HEK293 (cell line): ENCODE data around the gene FRMD8.
A peak's percentile ranks its signal among the peaks of the same experiment; 100 is the strongest.

Experiments
- CTCF ChIA-PET: fragments of 350-600 bp; formaldehyde crosslinking; extraction: SDS; loops from one replicate; lab custom pipeline; 2021; ENCODE audit warnings: antibody characterized with exemption; lab: Yijun Ruan, JAX
- POLR2A ChIA-PET: fragments of 300-600 bp; formaldehyde crosslinking; extraction: SDS; loops from one replicate; lab custom pipeline; 2020; ENCODE audit warnings: antibody characterized with exemption, inconsistent platforms; lab: Yijun Ruan, JAX
- H3K27ac ChIP-seq: fragments of 200-500 bp; sonication (Bioruptor generic); 2 replicates; pipeline ENCODE4 v1.5.1; 2014; ENCODE audit warnings: low read depth, low read length, control low read depth, inconsistent platforms; ENCODE audit errors: extremely low read depth
- H3K36me3 ChIP-seq, 2 experiments: fragments of 200-500 bp in 1 of 2; sonication (Bioruptor generic) in 1 of 2; 1 replicate in 1 of 2; 2 replicates in 1 of 2; pipeline ENCODE4 v1.5.1; 2014 to 2017; ENCODE audit warnings: inconsistent platforms in 2 of 2, low read length in 2 of 2; ENCODE audit not compliant: control insufficient read depth in 2 of 2, insufficient read depth in 1 of 2
- H3K4me1 ChIP-seq: fragments of 200-500 bp; sonication (Bioruptor generic); 2 replicates; pipeline ENCODE4 v1.5.1; 2014; ENCODE audit warnings: mild to moderate bottlenecking, low read length, inconsistent platforms; ENCODE audit not compliant: control insufficient read depth, insufficient read depth
- H3K4me3 ChIP-seq: 2 replicates; pipeline ENCODE4 v1.5.1; 2011; ENCODE audit warnings: low read depth, mild to moderate bottlenecking, control low read depth, low read length, moderate library complexity
- H3K9me3 ChIP-seq: fragments of 200-500 bp; sonication (Bioruptor generic); 2 replicates; pipeline ENCODE4 v1.5.1; 2014; ENCODE audit warnings: low read depth, low read length, inconsistent platforms; ENCODE audit not compliant: control insufficient read depth, insufficient read depth
- FEZF1 ChIP-seq: fragments of 450-650 bp; formaldehyde crosslinking; IDR thresholded peaks from 2 replicates; pipeline ENCODE4 v1.5.1; 2016; ENCODE audit warnings: missing biosample characterization, missing genetic modification characterization
- GLIS1 ChIP-seq: fragments of 450-650 bp; formaldehyde crosslinking; IDR thresholded peaks from 2 replicates; pipeline ENCODE4 v1.5.1; 2016; ENCODE audit warnings: missing biosample characterization, missing genetic modification characterization
- GLIS2 ChIP-seq: fragments of 450-650 bp; formaldehyde crosslinking; IDR thresholded peaks from 2 replicates; pipeline ENCODE4 v1.5.1; 2016; ENCODE audit warnings: missing biosample characterization, missing genetic modification characterization
- HOXC10 ChIP-seq: sonication (generic); formaldehyde crosslinking; IDR thresholded peaks from 2 replicates; pipeline ENCODE4 v1.8.1; 2023; ENCODE audit warnings: mild to moderate bottlenecking, missing genetic modification reagents
- KLF1 ChIP-seq: fragments of 450-650 bp; formaldehyde crosslinking; IDR thresholded peaks from 2 replicates; pipeline ENCODE4 v1.5.1; 2016; ENCODE audit warnings: missing biosample characterization, missing genetic modification characterization
- KLF16 ChIP-seq: fragments of 450-650 bp; formaldehyde crosslinking; IDR thresholded peaks from 2 replicates; pipeline ENCODE4 v1.5.1; 2017; ENCODE audit warnings: missing biosample characterization, missing genetic modification characterization
- KLF8 ChIP-seq: fragments of 450-650 bp; formaldehyde crosslinking; IDR thresholded peaks from 2 replicates; pipeline ENCODE4 v1.5.1; 2016; ENCODE audit warnings: missing biosample characterization, missing genetic modification characterization
- KLF9 ChIP-seq: fragments of 450-650 bp; formaldehyde crosslinking; IDR thresholded peaks from 2 replicates; pipeline ENCODE4 v1.5.1; 2016; ENCODE audit warnings: missing biosample characterization, missing genetic modification characterization, low read depth
- MYNN ChIP-seq: fragments of 450-650 bp; formaldehyde crosslinking; IDR thresholded peaks from 2 replicates; pipeline ENCODE4 v1.5.1; 2016; ENCODE audit warnings: missing biosample characterization, missing genetic modification characterization, borderline replicate concordance
- SCRT2 ChIP-seq: fragments of 450-650 bp; formaldehyde crosslinking; IDR thresholded peaks from 2 replicates; pipeline ENCODE4 v1.5.1; 2016; ENCODE audit warnings: missing biosample characterization, missing genetic modification characterization
- SP2 ChIP-seq: fragments of 450-650 bp; formaldehyde crosslinking; IDR thresholded peaks from 2 replicates; pipeline ENCODE4 v1.5.1; 2016; ENCODE audit warnings: missing biosample characterization, missing genetic modification characterization
- SP3 ChIP-seq: fragments of 450-650 bp; formaldehyde crosslinking; IDR thresholded peaks from 2 replicates; pipeline ENCODE4 v1.5.1; 2016; ENCODE audit warnings: missing biosample characterization, missing genetic modification characterization
- ZBTB48 ChIP-seq: fragments of 450-650 bp; formaldehyde crosslinking; IDR thresholded peaks from 2 replicates; pipeline ENCODE4 v1.5.1; 2016; ENCODE audit warnings: missing biosample characterization, missing genetic modification characterization
- ZFHX2 ChIP-seq: fragments of 450-650 bp; formaldehyde crosslinking; conservative IDR thresholded peaks from 2 replicates; pipeline ENCODE4 v1.5.1; 2016; ENCODE audit warnings: missing biosample characterization, missing genetic modification characterization
- ZNF157 ChIP-seq: fragments of 450-650 bp; formaldehyde crosslinking; IDR thresholded peaks from 2 replicates; pipeline ENCODE4 v1.5.1; 2016; ENCODE audit warnings: missing biosample characterization, missing genetic modification characterization
- ZNF16 ChIP-seq: fragments of 450-650 bp; formaldehyde crosslinking; IDR thresholded peaks from 2 replicates; pipeline ENCODE4 v1.5.1; 2016; ENCODE audit warnings: low read depth, missing biosample characterization, missing genetic modification characterization
- ZNF335 ChIP-seq: fragments of 450-650 bp; formaldehyde crosslinking; conservative IDR thresholded peaks from 2 replicates; pipeline ENCODE4 v1.5.1; 2016; ENCODE audit warnings: missing biosample characterization, missing genetic modification characterization
- ZNF341 ChIP-seq: fragments of 450-650 bp; formaldehyde crosslinking; IDR thresholded peaks from 2 replicates; pipeline ENCODE4; 2016; ENCODE audit warnings: low read depth, missing biosample characterization, missing genetic modification characterization
- ZNF366 ChIP-seq: fragments of 450-650 bp; formaldehyde crosslinking; conservative IDR thresholded peaks from 2 replicates; pipeline ENCODE4 v1.5.1; 2016; ENCODE audit warnings: missing biosample characterization, missing genetic modification characterization
- ZNF660 ChIP-seq: fragments of 450-650 bp; IDR thresholded peaks from 2 replicates; pipeline ENCODE4 v1.5.1; 2018; ENCODE audit warnings: missing biosample characterization, mild to moderate bottlenecking, missing genetic modification characterization
- ZNF768 ChIP-seq: fragments of 450-650 bp; formaldehyde crosslinking; IDR thresholded peaks from 2 replicates; pipeline ENCODE4 v1.5.1; 2018; ENCODE audit warnings: missing biosample characterization, mild to moderate bottlenecking, missing genetic modification characterization
- ZNF830 ChIP-seq: fragments of 450-650 bp; IDR thresholded peaks from 2 replicates; pipeline ENCODE4 v1.5.0; 2018; ENCODE audit warnings: missing biosample characterization, missing genetic modification characterization, low read depth, mild to moderate bottlenecking, moderate library complexity
- ZSCAN30 ChIP-seq: fragments of 450-650 bp; IDR thresholded peaks from 2 replicates; pipeline ENCODE4 v1.5.1; 2018; ENCODE audit warnings: missing biosample characterization, mild to moderate bottlenecking, missing genetic modification characterization, moderate library complexity
- TF ChIP-seq, protein P1 (sequence below): sonication (generic); formaldehyde crosslinking; IDR thresholded peaks from 2 replicates; pipeline ENCODE4 v1.8.1; 2022; ENCODE audit warnings: mild to moderate bottlenecking, moderate library complexity, missing genetic modification reagents
- TF ChIP-seq, protein P2 (sequence below): fragments of 450-650 bp; formaldehyde crosslinking; IDR thresholded peaks from 2 replicates; pipeline ENCODE4 v1.5.1; 2016; ENCODE audit warnings: missing biosample characterization, missing genetic modification characterization
- TF ChIP-seq, protein P3 (sequence below): fragments of 450-650 bp; formaldehyde crosslinking; IDR thresholded peaks from 2 replicates; pipeline ENCODE4 v1.5.1; 2017; ENCODE audit warnings: missing biosample characterization, missing genetic modification characterization
- TF ChIP-seq, protein P4 (sequence below): fragments of 450-650 bp; formaldehyde crosslinking; IDR thresholded peaks from 2 replicates; pipeline ENCODE4 v1.5.1; 2016; ENCODE audit warnings: missing biosample characterization, missing genetic modification characterization
- TF ChIP-seq, protein P5 (sequence below): fragments of 450-650 bp; formaldehyde crosslinking; IDR thresholded peaks from 2 replicates; pipeline ENCODE4 v1.5.1; 2017; ENCODE audit warnings: missing biosample characterization, mild to moderate bottlenecking, missing genetic modification characterization, moderate library complexity

Gene FRMD8

DNA sequence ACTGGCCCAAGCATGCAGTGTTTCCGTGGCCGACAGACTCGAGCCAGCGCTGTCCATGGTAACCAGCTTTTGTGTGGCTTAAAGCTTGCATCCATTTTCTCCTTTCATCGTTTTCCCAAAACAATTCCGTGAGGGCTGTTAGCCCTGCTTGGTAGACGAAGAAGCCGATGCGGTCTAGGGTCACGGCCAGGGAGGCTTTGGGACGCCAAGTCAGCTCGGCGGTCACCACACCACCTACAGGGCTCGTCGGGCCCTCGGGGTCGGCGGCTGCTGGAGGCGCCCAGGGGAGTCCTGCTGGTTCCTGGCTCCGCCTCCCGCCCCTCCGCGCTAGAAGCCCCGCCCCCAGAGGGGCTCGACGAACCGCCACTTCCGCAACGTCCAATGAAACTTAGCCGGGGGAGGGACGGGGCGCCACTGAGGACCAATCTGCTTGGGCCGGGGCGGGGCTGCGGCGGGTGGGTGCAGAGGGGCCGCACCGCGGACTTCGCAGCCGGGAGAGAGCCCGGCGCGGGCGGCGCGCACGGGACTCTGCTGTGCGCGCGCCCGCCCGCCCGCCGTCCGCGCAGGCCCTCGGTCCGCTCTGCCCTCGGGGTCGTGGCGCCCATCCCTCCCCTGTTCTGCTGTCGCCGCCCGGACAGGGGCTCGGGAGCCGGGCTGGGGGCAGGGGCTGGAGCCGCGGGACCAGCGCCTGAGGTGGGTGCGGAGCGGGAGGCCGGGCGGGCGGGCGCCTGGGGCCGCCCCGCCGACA is 32.0 kb upstream of the FRMD8 start, which contains the start of gene TIGD3 (continued):
- TF ChIP-seq ZNF830, result no peak
- no peak for TF ChIP-seq ZNF660 (tag by site-specific recombination)
- TF ChIP-seq ZNF366 (tag by site-specific recombination), result no peak
- 0 out of 2 replicates have a peak, but pooled peaks have one; percentile 17 for TF ChIP-seq ZNF341 (tag by site-specific recombination)
- no peak for TF ChIP-seq ZNF768 (tag by site-specific recombination)
- TF ChIP-seq KLF1 (tag by site-specific recombination), result no peak
- no peak for TF ChIP-seq ZBTB48 (tag by site-specific recombination)
- TF ChIP-seq ZNF157 (tag by site-specific recombination), result no peak
- no peak for TF ChIP-seq ZSCAN30 (tag by site-specific recombination)
- TF ChIP-seq SCRT2, result no peak
- no peak for TF ChIP-seq FEZF1 (tag by site-specific recombination)
- TF ChIP-seq, protein P1, sequence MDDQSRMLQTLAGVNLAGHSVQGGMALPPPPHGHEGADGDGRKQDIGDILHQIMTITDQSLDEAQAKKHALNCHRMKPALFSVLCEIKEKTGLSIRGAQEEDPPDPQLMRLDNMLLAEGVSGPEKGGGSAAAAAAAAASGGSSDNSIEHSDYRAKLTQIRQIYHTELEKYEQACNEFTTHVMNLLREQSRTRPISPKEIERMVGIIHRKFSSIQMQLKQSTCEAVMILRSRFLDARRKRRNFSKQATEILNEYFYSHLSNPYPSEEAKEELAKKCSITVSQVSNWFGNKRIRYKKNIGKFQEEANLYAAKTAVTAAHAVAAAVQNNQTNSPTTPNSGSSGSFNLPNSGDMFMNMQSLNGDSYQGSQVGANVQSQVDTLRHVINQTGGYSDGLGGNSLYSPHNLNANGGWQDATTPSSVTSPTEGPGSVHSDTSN (CRISPR knock-in tag), result no peak
- peak; percentile 71 for TF ChIP-seq SP3 (tag by site-specific recombination)

DNA sequence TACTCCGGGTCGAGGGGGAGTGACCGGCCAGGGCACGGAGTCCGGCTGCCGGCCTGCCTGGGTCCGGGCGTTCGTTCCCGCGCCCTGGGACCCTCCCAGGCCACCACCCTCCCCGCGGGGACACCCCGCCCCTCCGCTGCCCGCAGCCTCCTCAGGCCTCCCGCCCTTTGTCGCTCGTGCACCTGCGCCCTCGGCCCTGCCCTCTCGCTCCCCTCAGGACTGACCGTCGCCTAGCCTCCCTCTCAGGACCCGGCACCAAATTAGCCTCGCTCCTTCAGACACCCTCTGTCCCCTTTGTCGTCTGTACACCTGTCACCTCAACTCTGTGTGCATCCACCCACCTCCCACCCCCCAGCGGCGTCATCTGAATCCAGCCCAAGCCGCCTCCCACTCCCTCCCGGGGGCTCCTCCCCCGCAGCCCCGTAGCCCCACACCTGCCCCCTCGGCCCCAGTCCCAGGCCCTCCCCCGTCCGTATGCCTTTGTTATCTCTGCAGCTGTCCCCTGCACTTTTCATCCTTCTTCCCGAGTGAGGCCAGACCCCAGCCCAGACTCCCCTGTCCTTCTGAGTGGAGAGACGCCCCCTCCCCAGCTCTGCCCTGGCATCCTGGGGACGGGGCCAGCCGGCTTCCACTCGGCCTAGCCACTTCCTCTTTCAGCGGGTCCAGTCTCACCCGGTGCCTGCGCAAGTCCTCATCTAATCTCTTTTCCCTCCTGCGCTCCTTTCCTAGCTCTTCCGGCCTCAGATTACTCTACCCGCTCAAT is 31.2 kb upstream of the FRMD8 start:
- CTCF ChIA-PET, result interaction anchor here (0.7 to 1.1 kb wide), 2 partner anchors 25 to 151 kb away, joined by 3 read pairs; no protein-coding TSS in a partner anchor
- H3K4me1 ChIP-seq, result no peaks in the 10 kb centered on the region
- POLR2A ChIA-PET, result interaction anchor here (0.6 to 1.3 kb wide), 4 partner anchors 22 to 224 kb away, joined by 3 to 4 read pairs (median 3); partner anchors contain the start of genes DPF2 and NEAT1
- H3K9me3 ChIP-seq, result no peaks in the 10 kb centered on the region
- H3K4me3 ChIP-seq, result peak overlapping the region; percentile 66
- peaks cover 2 to 26% of the 10 kb centered on the region in 2 experiments; a peak in 2 of 3 replicates for H3K36me3 ChIP-seq
- peak overlapping the region; percentile 77; the same call in 1 of the 2 replicates for H3K27ac ChIP-seq
- TF ChIP-seq KLF1 (tag by site-specific recombination), result peak; percentile 88
- TF ChIP-seq KLF9 (tag by site-specific recombination), result peak; percentile 57; the same call in 1 of the 2 replicates
- peak; percentile 18; the same call in 1 of the 2 replicates for TF ChIP-seq KLF8 (tag by site-specific recombination)
- TF ChIP-seq HOXC10, result no peak
- peak; percentile 71 for TF ChIP-seq SP3 (tag by site-specific recombination)
- no peak for TF ChIP-seq ZNF16 (tag by site-specific recombination)
- TF ChIP-seq, protein P2, sequence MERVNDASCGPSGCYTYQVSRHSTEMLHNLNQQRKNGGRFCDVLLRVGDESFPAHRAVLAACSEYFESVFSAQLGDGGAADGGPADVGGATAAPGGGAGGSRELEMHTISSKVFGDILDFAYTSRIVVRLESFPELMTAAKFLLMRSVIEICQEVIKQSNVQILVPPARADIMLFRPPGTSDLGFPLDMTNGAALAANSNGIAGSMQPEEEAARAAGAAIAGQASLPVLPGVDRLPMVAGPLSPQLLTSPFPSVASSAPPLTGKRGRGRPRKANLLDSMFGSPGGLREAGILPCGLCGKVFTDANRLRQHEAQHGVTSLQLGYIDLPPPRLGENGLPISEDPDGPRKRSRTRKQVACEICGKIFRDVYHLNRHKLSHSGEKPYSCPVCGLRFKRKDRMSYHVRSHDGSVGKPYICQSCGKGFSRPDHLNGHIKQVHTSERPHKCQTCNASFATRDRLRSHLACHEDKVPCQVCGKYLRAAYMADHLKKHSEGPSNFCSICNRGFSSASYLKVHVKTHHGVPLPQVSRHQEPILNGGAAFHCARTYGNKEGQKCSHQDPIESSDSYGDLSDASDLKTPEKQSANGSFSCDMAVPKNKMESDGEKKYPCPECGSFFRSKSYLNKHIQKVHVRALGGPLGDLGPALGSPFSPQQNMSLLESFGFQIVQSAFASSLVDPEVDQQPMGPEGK (tag by site-specific recombination), result 0 out of 2 replicates have a peak, but pooled peaks have one; percentile 21
- TF ChIP-seq SP2 (tag by site-specific recombination), result peak; percentile 68
- TF ChIP-seq, protein P3, sequence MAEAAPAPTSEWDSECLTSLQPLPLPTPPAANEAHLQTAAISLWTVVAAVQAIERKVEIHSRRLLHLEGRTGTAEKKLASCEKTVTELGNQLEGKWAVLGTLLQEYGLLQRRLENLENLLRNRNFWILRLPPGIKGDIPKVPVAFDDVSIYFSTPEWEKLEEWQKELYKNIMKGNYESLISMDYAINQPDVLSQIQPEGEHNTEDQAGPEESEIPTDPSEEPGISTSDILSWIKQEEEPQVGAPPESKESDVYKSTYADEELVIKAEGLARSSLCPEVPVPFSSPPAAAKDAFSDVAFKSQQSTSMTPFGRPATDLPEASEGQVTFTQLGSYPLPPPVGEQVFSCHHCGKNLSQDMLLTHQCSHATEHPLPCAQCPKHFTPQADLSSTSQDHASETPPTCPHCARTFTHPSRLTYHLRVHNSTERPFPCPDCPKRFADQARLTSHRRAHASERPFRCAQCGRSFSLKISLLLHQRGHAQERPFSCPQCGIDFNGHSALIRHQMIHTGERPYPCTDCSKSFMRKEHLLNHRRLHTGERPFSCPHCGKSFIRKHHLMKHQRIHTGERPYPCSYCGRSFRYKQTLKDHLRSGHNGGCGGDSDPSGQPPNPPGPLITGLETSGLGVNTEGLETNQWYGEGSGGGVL (tag by site-specific recombination), result peak; percentile 48
- no peak for TF ChIP-seq MYNN (tag by site-specific recombination)
- TF ChIP-seq, protein P4, sequence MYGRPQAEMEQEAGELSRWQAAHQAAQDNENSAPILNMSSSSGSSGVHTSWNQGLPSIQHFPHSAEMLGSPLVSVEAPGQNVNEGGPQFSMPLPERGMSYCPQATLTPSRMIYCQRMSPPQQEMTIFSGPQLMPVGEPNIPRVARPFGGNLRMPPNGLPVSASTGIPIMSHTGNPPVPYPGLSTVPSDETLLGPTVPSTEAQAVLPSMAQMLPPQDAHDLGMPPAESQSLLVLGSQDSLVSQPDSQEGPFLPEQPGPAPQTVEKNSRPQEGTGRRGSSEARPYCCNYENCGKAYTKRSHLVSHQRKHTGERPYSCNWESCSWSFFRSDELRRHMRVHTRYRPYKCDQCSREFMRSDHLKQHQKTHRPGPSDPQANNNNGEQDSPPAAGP (tag by site-specific recombination), result peak; percentile 66; the same call in 1 of the 2 replicates
- peak; percentile 52; the same call in 1 of the 2 replicates for TF ChIP-seq ZNF335
- TF ChIP-seq, protein P5, sequence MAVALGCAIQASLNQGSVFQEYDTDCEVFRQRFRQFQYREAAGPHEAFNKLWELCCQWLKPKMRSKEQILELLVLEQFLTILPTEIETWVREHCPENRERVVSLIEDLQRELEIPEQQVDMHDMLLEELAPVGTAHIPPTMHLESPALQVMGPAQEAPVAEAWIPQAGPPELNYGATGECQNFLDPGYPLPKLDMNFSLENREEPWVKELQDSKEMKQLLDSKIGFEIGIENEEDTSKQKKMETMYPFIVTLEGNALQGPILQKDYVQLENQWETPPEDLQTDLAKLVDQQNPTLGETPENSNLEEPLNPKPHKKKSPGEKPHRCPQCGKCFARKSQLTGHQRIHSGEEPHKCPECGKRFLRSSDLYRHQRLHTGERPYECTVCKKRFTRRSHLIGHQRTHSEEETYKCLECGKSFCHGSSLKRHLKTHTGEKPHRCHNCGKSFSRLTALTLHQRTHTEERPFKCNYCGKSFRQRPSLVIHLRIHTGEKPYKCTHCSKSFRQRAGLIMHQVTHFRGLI (tag by site-specific recombination), result no peak
- peak; percentile 53 for TF ChIP-seq ZFHX2 (tag by site-specific recombination)
- peak; percentile 66; the same call in 1 of the 2 replicates for TF ChIP-seq GLIS2 (tag by site-specific recombination)
- TF ChIP-seq KLF16 (tag by site-specific recombination), result peak; percentile 37; the same call in 1 of the 2 replicates
- peak; percentile 67 for TF ChIP-seq GLIS1 (tag by site-specific recombination)
